Thymus (tissue), 11 donors: ENCODE measurements around the gene TMEM126A. TPM values are rescaled to one million over a fixed set of nuclear protein-coding genes. Genes with fewer than 3 reads are reported as not detected.

ENCODE experiments used
- DNase-seq, 9 donors: peaks; one replicate each; pipeline ENCODE4 v3.0.0-alpha.2; 2013; ENCODE audit warnings: low spot score in 9 of 9, low read depth in 6 of 9, missing footprints in 1 of 9
- H3K27ac ChIP-seq, 2 donors: one replicate each; pipeline ENCODE4 v1.5.1; 2013; ENCODE audit warnings: control low read depth in 1 of 2, low read depth in 1 of 2, low read length in 1 of 2, mild to moderate bottlenecking in 1 of 2, moderate library complexity in 1 of 2
- H3K27me3 ChIP-seq, 2 donors: one replicate each; pipeline ENCODE4 v1.5.1; 2013; ENCODE audit warnings: low read length in 1 of 2; ENCODE audit not compliant: control insufficient read depth in 2 of 2, insufficient read depth in 1 of 2
- H3K36me3 ChIP-seq, 2 donors: one replicate each; pipeline ENCODE4 v1.5.1; 2013; ENCODE audit warnings: low read length in 1 of 2, mild to moderate bottlenecking in 1 of 2, moderate library complexity in 1 of 2; ENCODE audit not compliant: control insufficient read depth in 2 of 2, insufficient read depth in 2 of 2
- H3K4me1 ChIP-seq, 2 donors: one replicate each; pipeline ENCODE4 v1.5.1; 2013; ENCODE audit warnings: low read length in 2 of 2; ENCODE audit not compliant: control insufficient read depth in 2 of 2, insufficient read depth in 2 of 2
- H3K4me3 ChIP-seq, 2 donors: one replicate each; pipeline ENCODE4 v1.5.1; 2013; ENCODE audit warnings: low read length in 2 of 2, control low read depth in 1 of 2, mild to moderate bottlenecking in 1 of 2
- H3K9me3 ChIP-seq, 2 donors: one replicate each; pipeline ENCODE4 v1.5.1; 2013; ENCODE audit warnings: low read length in 1 of 2, mild to moderate bottlenecking in 1 of 2; ENCODE audit not compliant: control insufficient read depth in 2 of 2, insufficient read depth in 1 of 2
- WGBS: extraction: QIAGEN DNeasy Blood & Tissue Kit; methylation state at CpG from one replicate; pipeline ENCODE4 v1.1.7; 2013; 5-methylcytosine and 5-hydroxymethylcytosine counted together
- polyA plus RNA-seq: library from polyadenylated mRNA; stranded (reverse); fragments of 200-250 nt; gene quantifications from one replicate; pipeline ENCODE4 v1.2.3, GENCODE V29; 2013
- total RNA-seq: library from RNA; stranded (reverse); fragments of 120-200 nt; gene quantifications from one replicate; pipeline ENCODE4 v1.2.4, GENCODE V29; 2013
- donor health status: healthy.

The TMEM126A gene
- total and polyA plus RNA-seq, 2 donors = 43.0 to 55.7 TPM

DNA sequence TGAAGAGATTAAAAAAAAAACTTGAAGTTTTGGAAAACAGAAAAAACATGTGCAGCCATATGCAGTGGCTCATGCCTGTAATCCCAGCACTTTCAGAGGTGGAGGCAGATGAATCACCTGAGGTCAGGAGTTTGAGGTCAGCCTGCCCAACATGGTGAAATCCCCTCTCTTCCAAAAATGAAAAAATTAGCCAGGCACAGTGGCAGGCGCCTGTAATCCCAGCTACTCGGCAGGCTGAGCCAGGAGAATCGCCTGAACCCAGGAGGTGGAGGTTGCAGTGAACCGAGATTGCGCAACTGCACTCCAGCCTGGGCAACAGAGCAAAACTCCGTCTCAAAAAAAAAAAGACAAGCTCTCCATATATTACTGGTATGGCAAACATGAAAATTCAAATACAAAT lies 28.3 kb upstream of the TMEM126A start:
- WGBS = 96% methylated on average over 6 of the region's 6 CpGs
- H3K4me1 ChIP-seq = no peaks in the 10 kb centered on the region
- no peak for DNase-seq
- no peaks in the 10 kb centered on the region for H3K9me3 ChIP-seq
- no peaks in the 10 kb centered on the region for H3K36me3 ChIP-seq
- no peak overlapping the region for H3K4me3 ChIP-seq
- H3K27ac ChIP-seq = no peak overlapping the region
- no peaks in the 10 kb centered on the region for H3K27me3 ChIP-seq

DNA sequence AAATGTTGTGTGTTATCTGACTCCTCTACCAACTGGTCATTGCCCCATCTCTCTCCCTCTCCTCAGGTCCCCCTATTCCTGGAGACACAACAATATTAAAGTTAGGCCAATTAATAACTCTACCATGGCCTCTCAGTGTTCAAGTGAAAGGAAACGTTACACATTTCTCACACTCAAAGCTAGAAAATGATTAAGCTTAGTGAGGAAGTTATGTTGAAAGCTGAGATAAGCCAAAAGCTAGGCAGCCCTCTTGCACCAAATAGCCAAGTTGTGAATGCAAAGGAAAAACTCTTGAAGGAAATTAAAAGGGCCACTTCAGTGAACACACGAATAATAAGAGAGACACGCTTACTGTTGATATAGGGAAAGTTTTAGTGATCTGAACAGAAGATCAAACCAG lies 27.5 kb upstream of the TMEM126A start:
- DNase-seq = no peak
- Histone ChIP-seq H3K9me3 (no peaks in the 10 kb centered on the region), H3K4me1 (no peaks in the 10 kb centered on the region), H3K4me3 (no peak overlapping the region), H3K27me3 (no peaks in the 10 kb centered on the region), H3K27ac (no peak overlapping the region), H3K36me3 (no peaks in the 10 kb centered on the region)
- WGBS = 85% methylated on average over 3 of the region's 3 CpGs

DNA sequence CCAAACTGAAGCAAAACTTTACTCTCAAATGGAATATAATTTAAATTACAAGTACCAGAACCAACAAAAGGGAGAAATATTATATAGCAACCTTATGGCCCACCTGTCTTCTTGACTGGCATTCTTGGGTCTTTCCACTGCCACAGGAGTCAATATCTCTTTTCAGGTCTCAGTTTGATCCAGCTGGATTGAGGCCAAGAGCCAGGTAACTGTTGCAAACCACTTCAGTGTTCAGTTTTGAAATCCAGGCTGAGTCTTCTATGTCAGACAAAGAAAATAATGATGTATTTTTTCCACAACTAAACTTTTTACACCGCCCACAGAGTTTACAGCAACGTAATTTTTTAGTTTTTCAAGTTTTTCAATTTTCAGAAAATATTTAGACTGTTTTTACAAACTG lies 21.3 kb upstream of the TMEM126A start:
- 90% methylated on average over 2 of the region's 2 CpGs for WGBS
- Histone ChIP-seq H3K4me3 (no peak overlapping the region), H3K27me3 (no peaks in the 10 kb centered on the region), H3K36me3 (peaks cover 0 to 7% of the 10 kb centered on the region in 2 donors), H3K4me1 (peaks cover 5 to 8% of the 10 kb centered on the region in 2 donors), H3K9me3 (no peaks in the 10 kb centered on the region), H3K27ac (no peak overlapping the region)
- DNase-seq = peak in 1 of 9 donors; percentile 5

DNA sequence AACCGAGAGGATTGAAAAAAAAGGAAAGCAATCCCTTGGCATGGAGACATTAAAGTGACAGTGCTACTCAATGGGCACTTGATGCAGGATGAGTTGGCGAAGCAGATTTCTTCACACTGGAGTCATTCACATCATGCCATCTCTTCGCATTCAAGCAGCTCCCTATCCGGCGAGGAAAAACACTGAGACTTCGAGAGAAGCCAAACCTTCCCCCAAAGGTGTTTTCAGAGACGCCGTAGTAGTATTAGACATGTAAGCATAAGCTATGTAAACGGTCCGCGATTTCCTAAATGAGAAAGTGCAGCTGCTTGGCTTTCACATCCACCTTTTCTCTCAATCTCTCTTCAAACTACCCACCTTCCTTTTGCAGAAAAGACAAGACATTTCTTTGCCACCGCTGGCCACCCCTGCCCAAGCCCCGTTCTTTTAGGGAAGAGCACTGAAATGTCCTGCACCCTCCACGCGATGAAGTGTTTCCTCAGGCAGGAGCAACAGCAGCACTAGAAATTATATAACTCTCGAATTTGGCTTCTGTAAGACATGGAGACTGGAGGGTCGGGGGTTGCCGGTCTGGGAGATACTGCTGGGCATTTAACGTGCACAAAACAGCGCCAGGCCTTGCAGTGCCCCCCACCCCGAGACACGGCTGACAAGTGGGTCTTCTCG lies 20.3 kb upstream of the TMEM126A start, which contains the start of gene DLG2:
Gene DLG2, minus strand, starts transcription at position 13 of the 666 bp plus-strand sequence.
- Histone ChIP-seq H3K36me3 (peaks cover 0 to 10% of the 10 kb centered on the region in 2 donors), H3K4me1 (peaks cover 5 to 8% of the 10 kb centered on the region in 2 donors), H3K9me3 (no peaks in the 10 kb centered on the region), H3K27ac (peak within 1 kb of the TSS; percentile 60 to 91), H3K27me3 (no peaks in the 10 kb centered on the region), H3K4me3 (peak within 1 kb of the TSS; percentile 67 to 82)
- peak in 6 of 9 donors; percentile 4 to 45 (median 16) for DNase-seq
- WGBS = 1% methylated on average over 23 of the region's 23 CpGs

DNA sequence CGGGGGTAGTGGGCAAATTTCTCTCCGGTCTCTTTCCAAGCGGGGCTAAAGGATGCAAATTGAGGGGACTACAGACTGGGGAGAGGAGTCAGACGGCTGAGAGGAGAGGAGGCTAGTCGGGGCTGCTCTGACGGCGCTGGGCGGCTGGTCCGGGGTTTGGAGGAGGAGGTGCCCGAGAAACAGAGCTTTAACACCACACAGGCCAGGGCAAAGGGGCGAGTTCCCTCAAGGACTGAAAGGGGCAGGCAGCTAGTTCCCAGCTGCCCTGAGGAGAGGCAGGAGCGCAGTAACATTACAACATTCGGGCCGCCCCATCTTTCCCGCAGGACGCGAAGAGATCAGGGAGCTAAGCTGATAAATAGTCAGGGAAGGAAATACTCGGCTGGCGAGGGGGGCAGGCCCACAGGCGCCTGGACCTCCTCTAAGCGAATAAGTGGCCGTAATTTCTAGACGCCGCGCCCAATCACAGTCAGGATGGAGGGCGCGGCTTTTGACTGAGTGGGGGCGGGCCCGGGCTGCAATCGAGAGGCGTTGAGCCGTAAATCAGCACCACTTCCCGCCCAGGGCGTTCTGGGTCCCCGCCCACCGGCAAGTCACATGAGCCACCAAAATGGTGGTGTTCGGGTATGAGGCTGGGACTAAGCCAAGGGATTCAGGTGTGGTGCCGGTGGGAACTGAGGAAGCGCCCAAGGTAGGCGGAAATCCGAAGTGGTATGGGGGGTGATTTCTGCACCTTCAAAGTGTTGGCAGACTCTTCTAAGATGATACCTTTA lies 19.6 kb upstream of the TMEM126A start, which contains the start of gene TMEM126B:
Gene TMEM126B, plus strand, starts transcription at position 596 of the 773 bp plus-strand sequence. Its CDS starts 15 bp downstream, at position 611.
- H3K36me3 ChIP-seq = peaks cover 0 to 10% of the 10 kb centered on the region in 2 donors
- peak; percentile 86 to 97 (median 91) for DNase-seq
- H3K4me3 ChIP-seq = peak within 1 kb of the TSS; percentile 67 to 82
- under 1% methylated on average over 41 of the region's 41 CpGs for WGBS
- peak within 1 kb of the TSS; percentile 70 to 91 for H3K27ac ChIP-seq
- H3K4me1 ChIP-seq = peaks cover 5 to 8% of the 10 kb centered on the region in 2 donors
- H3K9me3 ChIP-seq = no peaks in the 10 kb centered on the region
- H3K27me3 ChIP-seq = no peaks in the 10 kb centered on the region

DNA sequence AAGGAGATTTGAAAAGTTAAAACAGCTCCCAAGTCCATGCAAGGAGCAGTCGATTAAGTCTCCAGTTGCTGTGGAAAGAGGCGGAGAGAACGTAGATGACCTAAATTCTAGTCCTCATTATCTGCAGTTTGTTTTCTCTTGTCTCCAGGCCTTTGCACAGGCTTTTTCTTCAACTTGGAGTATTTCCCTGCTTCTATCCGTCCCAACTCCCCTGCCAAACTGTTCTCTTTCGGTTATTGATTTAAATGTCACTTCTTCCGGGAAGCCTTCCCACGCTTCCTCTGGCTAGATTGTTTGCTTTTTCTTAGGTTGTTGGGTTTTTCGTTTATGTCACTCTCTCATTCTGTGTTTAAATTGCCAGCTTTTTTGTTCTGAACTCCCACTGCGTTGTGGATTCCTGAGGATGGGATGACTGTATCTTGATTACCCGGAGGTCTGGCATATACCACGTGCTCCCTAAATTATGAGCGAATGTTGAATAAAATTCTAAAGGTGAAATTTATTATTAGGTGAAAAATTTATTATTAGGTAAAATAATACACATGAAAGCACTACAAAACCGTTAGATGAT lies 18.9 kb upstream of the TMEM126A start:
- WGBS = 2% methylated on average over 13 of the region's 13 CpGs
- peak overlapping the region; percentile 67 to 82 for H3K4me3 ChIP-seq
- peaks cover 0 to 10% of the 10 kb centered on the region in 2 donors for H3K36me3 ChIP-seq
- peak overlapping the region; percentile 70 to 83 for H3K27ac ChIP-seq
- DNase-seq = no peak
- H3K27me3 ChIP-seq = no peaks in the 10 kb centered on the region
- peaks cover 5 to 8% of the 10 kb centered on the region in 2 donors for H3K4me1 ChIP-seq
- no peaks in the 10 kb centered on the region for H3K9me3 ChIP-seq

DNA sequence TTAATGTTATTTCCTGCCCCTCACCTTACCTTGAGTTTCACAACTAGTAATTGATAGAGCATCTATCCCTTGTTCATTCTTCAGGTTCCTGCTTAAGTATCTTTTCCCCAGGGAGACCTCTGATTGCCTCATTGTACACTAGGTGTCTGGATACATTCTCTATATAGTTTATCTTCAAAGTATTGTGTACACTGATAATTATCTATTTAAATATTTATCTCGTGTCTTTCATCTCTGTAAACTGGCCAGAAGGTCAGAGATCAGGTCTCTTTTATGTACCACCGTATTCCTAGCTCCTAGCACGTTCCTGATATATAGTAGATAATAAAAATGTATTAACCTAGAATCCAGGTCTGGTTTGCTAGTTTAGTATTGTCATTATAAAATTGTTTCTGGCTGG lies 13.0 kb upstream of the TMEM126A start:
- no peaks in the 10 kb centered on the region for H3K27me3 ChIP-seq
- WGBS = 64% methylated on average over 3 of the region's 3 CpGs
- peaks cover 3 to 38% of the 10 kb centered on the region in 2 donors for H3K36me3 ChIP-seq
- no peak for DNase-seq
- no peaks in the 10 kb centered on the region for H3K4me1 ChIP-seq
- H3K4me3 ChIP-seq = no peak overlapping the region
- H3K9me3 ChIP-seq = no peaks in the 10 kb centered on the region
- no peak overlapping the region for H3K27ac ChIP-seq

DNA sequence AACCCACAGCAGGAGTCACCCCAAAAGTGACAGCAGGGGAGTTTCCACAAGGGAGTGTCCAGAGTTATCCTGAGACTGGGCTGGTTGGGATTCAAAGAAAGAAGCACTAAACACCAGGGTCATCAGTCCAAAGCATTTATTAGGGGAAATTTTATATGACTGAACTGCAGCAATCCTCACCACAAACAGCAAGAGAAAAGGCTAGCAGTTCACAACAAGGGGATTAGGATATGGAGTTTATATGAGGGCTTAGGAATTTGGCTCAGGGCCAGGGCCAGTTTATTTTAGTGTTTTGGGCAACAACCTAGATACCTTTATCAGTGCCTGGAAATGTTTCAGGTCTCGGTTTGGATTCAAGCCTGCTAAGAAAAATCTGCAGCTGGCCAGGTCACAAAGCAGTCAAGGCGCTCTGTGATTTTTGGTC lies 4.6 kb upstream of the TMEM126A start:
- 82% methylated on average over 2 of the region's 2 CpGs for WGBS
- Histone ChIP-seq H3K4me1 (peaks cover 2 to 3% of the 10 kb centered on the region in 2 donors), H3K27ac (no peak overlapping the region), H3K36me3 (peaks cover 0 to under 1% of the 10 kb centered on the region in 2 donors), H3K27me3 (peaks cover 2 to 7% of the 10 kb centered on the region in 2 donors), H3K9me3 (no peaks in the 10 kb centered on the region), H3K4me3 (no peak overlapping the region)
- no peak for DNase-seq

DNA sequence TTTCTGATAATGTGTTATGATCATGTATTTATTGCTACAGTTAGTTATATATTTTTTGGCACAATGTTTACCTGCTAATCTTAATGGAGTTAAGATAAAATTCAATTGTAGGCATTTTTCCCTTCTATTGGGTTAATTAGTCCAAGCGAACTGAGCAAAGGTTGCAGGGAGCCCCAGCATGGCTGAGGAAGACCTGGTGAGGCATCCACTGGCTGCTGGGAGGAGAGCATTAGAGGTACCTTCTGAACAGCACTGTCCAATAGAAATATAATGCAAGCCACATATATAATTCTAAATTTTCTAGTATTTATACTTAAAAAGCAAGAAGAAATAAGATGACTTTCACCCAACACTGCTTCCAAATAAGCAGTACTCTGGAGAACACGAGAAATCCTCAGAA lies 689 bp upstream of the TMEM126A start:
- Histone ChIP-seq H3K36me3 (peaks cover 0 to 7% of the 10 kb centered on the region in 2 donors), H3K4me3 (peak overlapping the region; percentile 56 to 81), H3K27me3 (peaks cover 2 to 7% of the 10 kb centered on the region in 2 donors), H3K27ac (peak overlapping the region in 1 of 2 donors; percentile 80), H3K4me1 (peaks cover 2 to 10% of the 10 kb centered on the region in 2 donors), H3K9me3 (no peaks in the 10 kb centered on the region)
- DNase-seq = no peak
- WGBS = 43% methylated on average over 2 of the region's 2 CpGs
